Measurements from ENCODE around the gene SPAAR.

Gene SPAAR

GRCh38 chr9:35948901-35949318 is 39.6 kb downstream of the SPAAR start:
- no peak for DNase-seq (ENCODE audit: low spot score)

GRCh38 chr9:35951736-35952135 is 42.4 kb downstream of the SPAAR start:
- DNase-seq (ENCODE audit: low spot score): peak; percentile 95

DNA sequence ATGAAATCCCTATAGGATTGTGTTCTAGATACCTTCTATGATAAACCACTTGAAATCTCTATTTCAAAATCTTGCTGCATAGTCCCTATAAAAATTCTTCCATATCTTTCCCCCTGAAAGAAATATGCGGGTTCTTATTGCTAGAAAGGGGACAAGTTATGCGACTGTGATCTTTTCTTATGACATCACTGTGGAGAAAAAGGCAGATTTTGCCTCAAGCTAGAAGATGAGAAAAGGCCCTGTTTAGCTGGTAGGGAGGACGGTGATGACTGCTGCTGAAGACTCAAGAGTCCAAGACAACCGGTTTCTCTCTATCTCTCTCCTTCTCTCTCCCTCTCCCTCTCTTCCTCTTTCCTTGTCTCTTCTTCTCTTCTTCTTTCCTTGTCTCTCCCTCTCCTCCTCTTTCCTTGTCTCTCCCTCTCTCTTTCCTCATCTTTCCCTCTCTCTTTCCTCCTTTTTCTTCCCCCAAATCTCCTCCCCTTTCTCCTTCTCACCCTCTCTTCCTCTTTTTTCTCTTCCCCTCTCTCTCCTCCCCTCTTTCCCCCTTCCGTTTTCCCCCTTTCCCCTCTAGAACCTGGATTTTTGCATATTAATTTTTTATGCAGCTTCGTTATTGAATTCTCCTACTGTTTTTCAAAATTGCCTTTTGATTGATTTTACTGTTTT is 43.4 kb downstream of the SPAAR start:
- DNase-seq (ENCODE audit: low spot score): no peak

DNA sequence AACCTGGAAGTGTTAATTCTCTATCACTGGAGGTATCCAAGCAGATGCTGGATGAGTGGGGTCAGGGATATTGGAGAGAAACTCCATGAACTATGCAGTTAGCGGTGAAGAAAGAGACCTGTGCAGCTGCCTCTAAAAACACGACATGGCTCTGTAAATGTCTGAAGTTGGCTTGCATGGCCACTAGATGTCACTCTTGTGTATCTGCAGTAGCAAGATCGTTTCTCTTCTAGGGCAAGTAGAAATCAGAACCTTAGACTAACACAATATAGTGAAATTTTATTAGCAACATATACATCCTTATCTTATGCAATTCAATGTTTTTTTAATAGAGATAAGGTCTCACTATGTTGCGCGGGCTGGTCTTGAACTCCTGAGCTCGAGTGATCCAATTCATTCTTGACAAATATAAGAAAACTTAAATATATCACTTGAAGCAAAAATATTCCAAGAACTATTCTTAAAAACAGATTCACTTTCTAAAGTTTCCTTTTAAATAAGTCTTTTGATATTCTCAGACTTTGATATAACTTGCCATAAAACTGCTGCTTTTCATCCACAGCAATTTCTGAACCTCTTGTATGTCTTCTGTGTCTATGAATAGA is 45.8 kb downstream of the SPAAR start:
- peak; percentile 84 for DNase-seq (ENCODE audit: low spot score)

GRCh38 chr9:35956651-35957050 is 47.4 kb downstream of the SPAAR start:
- no peak for DNase-seq (ENCODE audit: low spot score)

GRCh38 chr9:35958104-35958837 is 49.0 kb downstream of the SPAAR start, which contains the start of gene OR2S2:
OR2S2 (minus strand) TSS chr9:35958154; CDS start chr9:35958098, 56 bp downstream.
- DNase-seq (ENCODE audit: low spot score): no peak

- DNase-seq (ENCODE audit: low spot score): no peak
Measured at GRCh38 chr9:35960039-35960655, 50.9 kb downstream of the SPAAR start.
